ENCODE data around the gene MKRN2OS. TPM values are rescaled to one million over a fixed set of nuclear protein-coding genes. Genes with fewer than 3 reads are reported as not detected.

Gene MKRN2OS
- total RNA-seq, 1 experiment from 2014 or later: not detected

DNA sequence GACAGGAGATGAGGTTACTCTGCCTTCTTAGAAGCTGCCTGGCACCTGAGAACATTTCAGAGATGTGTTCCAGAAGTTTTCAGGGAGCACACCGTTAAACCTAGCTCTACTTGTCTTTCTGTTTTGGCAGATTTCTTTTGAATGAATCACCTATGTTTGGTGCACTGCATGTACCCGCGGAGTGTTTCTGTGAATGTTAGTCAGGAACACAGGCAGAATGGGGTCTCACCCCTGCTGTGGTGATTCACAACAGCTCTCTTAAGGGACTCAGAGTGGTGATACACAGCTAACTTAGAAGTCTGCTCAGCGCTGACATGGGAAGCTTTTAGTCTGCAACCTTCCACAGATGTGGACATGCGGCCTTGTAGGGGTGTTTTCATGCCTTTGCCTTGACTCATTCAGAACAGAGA, 37.0 kb downstream of the MKRN2OS start:
- ChIA-PET CTCF (no interaction called here), POLR2A (ENCODE audit: low non-redundant PET) (no interaction called here)
- TF ChIP-seq, protein P1, sequence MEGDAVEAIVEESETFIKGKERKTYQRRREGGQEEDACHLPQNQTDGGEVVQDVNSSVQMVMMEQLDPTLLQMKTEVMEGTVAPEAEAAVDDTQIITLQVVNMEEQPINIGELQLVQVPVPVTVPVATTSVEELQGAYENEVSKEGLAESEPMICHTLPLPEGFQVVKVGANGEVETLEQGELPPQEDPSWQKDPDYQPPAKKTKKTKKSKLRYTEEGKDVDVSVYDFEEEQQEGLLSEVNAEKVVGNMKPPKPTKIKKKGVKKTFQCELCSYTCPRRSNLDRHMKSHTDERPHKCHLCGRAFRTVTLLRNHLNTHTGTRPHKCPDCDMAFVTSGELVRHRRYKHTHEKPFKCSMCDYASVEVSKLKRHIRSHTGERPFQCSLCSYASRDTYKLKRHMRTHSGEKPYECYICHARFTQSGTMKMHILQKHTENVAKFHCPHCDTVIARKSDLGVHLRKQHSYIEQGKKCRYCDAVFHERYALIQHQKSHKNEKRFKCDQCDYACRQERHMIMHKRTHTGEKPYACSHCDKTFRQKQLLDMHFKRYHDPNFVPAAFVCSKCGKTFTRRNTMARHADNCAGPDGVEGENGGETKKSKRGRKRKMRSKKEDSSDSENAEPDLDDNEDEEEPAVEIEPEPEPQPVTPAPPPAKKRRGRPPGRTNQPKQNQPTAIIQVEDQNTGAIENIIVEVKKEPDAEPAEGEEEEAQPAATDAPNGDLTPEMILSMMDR (conservative IDR thresholded peaks at IDR 0.05; ENCODE audit: low read depth, low read length): no peak
- no peak for TF ChIP-seq EZH2 (IDR thresholded peaks at IDR 0.05; ENCODE audit: borderline replicate concordance, low read depth, low read length, poor library complexity, severe bottlenecking)
- H3K27ac ChIP-seq (ENCODE audit: low read depth, low read length, poor library complexity, severe bottlenecking): no peak overlapping the region
- no peaks in the 10 kb centered on the region for H3K4me1 ChIP-seq (ENCODE audit: insufficient read depth, low read length, poor library complexity, severe bottlenecking)
- H3K36me3 ChIP-seq (ENCODE audit: insufficient read depth, low read length, poor library complexity, severe bottlenecking): peaks cover 30% of the 10 kb centered on the region
- no peaks in the 10 kb centered on the region for H3K9me3 ChIP-seq (ENCODE audit: low read depth, low read length, poor library complexity, severe bottlenecking)
- H3K4me3 ChIP-seq (ENCODE audit: low read depth, low read length, poor library complexity, severe bottlenecking): no peak overlapping the region
- intact Hi-C loops (cut with micrococcal nuclease; ENCODE audit: unreplicated experiment): no loop called here
- DNase-seq (ENCODE audit: low spot score): peak; percentile 49
- no TSS peak for BruUV-seq (replicated peaks)
- no peaks in the 10 kb centered on the region for H3K27me3 ChIP-seq (replicated peaks; ENCODE audit: insufficient read depth, low read depth, low read length, poor library complexity)

DNA sequence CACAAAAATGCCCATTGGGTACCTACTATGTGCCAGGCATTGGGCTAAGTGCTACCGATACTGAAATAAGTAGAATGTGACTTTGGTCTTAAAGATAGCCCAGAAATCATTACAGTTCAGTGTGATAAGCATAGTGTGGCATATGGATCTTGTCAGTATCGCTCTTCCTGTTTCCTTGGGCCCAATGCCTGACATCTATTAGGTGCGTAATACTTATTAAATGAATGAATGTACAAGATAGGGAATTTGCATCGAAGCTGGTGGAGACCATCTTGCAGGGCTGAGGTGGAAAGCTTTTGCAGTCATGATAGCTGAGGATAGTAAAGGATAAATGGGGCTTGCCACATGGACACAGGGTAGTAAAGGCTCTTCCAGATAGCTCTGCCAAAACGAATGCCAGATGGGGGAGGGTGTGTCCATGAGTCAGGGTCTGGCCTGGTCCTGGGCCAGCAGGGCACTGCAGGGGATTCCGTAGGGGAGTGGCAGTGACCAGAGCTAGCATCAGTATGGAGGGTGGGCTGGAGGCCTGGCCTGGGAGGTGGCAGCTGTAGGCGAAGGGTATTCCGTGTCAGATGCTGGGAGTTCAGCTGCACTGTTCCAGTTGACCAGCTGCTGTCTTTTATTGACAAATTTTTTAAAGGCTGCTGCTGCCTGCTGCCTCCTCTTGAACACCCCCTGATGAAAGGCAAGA, 37.6 kb downstream of the MKRN2OS start:
- no peak overlapping the region for H3K27ac ChIP-seq (ENCODE audit: low read depth, low read length, poor library complexity, severe bottlenecking)
- no peaks in the 10 kb centered on the region for H3K27me3 ChIP-seq (replicated peaks; ENCODE audit: insufficient read depth, low read depth, low read length, poor library complexity)
- H3K4me1 ChIP-seq (ENCODE audit: insufficient read depth, low read length, poor library complexity, severe bottlenecking): no peaks in the 10 kb centered on the region
- no peaks in the 10 kb centered on the region for H3K9me3 ChIP-seq (ENCODE audit: low read depth, low read length, poor library complexity, severe bottlenecking)
- ChIA-PET CTCF (no interaction called here), POLR2A (ENCODE audit: low non-redundant PET) (no interaction called here)
- BruUV-seq (replicated peaks): no TSS peak
- intact Hi-C loops (cut with micrococcal nuclease; ENCODE audit: unreplicated experiment): no loop called here
- no peak overlapping the region for H3K4me3 ChIP-seq (ENCODE audit: low read depth, low read length, poor library complexity, severe bottlenecking)
- no peak for DNase-seq (ENCODE audit: low spot score)
- H3K36me3 ChIP-seq (ENCODE audit: insufficient read depth, low read length, poor library complexity, severe bottlenecking): peaks cover 34% of the 10 kb centered on the region
- TF ChIP-seq EZH2 (IDR thresholded peaks at IDR 0.05; ENCODE audit: borderline replicate concordance, low read depth, low read length, poor library complexity, severe bottlenecking): no peak
- TF ChIP-seq, protein P1 (conservative IDR thresholded peaks at IDR 0.05; ENCODE audit: low read depth, low read length): no peak

DNA sequence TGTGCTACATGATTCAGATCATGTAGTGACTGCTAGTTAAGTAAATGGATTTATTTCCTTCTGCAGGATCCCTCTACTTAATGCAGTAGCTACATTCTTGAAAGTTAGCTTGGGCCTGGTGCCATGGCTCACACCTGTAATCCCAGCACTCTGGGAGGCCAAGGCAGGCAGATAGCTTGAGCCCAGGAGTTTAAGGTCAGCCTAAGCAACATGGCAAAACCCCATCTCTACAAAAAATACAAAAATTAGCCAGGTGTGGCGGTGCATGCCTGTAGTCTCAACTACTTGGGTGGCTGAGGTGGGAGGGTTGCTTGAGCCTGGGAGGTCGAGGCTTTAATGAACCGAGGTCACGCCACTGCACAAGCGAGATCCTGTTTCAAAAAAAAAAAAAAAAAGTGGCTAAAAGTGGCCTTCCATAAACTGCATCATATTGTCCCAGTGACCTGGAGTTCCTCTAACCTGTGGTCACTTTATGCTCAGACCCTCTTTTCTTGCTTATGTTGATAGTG, 39.0 kb downstream of the MKRN2OS start:
- DNase-seq (ENCODE audit: low spot score): no peak
- no TSS peak for BruUV-seq (replicated peaks)
- Histone ChIP-seq H3K4me1 (ENCODE audit: insufficient read depth, low read length, poor library complexity, severe bottlenecking) (no peaks in the 10 kb centered on the region), H3K27me3 (replicated peaks; ENCODE audit: insufficient read depth, low read depth, low read length, poor library complexity) (no peaks in the 10 kb centered on the region), H3K9me3 (ENCODE audit: low read depth, low read length, poor library complexity, severe bottlenecking) (no peaks in the 10 kb centered on the region), H3K27ac (ENCODE audit: low read depth, low read length, poor library complexity, severe bottlenecking) (no peak overlapping the region), H3K36me3 (ENCODE audit: insufficient read depth, low read length, poor library complexity, severe bottlenecking) (peaks cover 43% of the 10 kb centered on the region), H3K4me3 (ENCODE audit: low read depth, low read length, poor library complexity, severe bottlenecking) (no peak overlapping the region)
- intact Hi-C loops (cut with micrococcal nuclease; ENCODE audit: unreplicated experiment): no loop called here
- ChIA-PET CTCF (no interaction called here), POLR2A (ENCODE audit: low non-redundant PET) (no interaction called here)
- TF ChIP-seq, protein P1 (conservative IDR thresholded peaks at IDR 0.05; ENCODE audit: low read depth, low read length): no peak
- TF ChIP-seq EZH2 (IDR thresholded peaks at IDR 0.05; ENCODE audit: borderline replicate concordance, low read depth, low read length, poor library complexity, severe bottlenecking): no peak

Data from A673 (cell line).